ENCODE data around the gene SLC6A19. TPM values are rescaled to one million over a fixed set of nuclear protein-coding genes. Genes with fewer than 3 reads are reported as not detected.

SLC6A19 gene
- total and polyA plus RNA-seq, 4 donors = 0.17 to 4.9 (median 0.91) TPM

- TF ChIP-seq HNF4A (conservative IDR thresholded peaks at IDR 0.05) (no peak), REST (IDR thresholded peaks at IDR 0.05) (no peak), SP1 (IDR thresholded peaks at IDR 0.05) (no peak), YY1 (IDR thresholded peaks at IDR 0.05) (no peak), MAX (IDR thresholded peaks at IDR 0.05) (no peak), EGR1 (IDR thresholded peaks at IDR 0.05; ENCODE audit: low read depth in 2 of 2) (no peak), RXRA (IDR thresholded peaks at IDR 0.05) (no peak)
These were observed 8.1 kb downstream of the SLC6A19 start (continued) for GRCh38 chr5:1209489-1209852.

- Histone ChIP-seq H3K9me3 (ENCODE audit: control insufficient read depth in 4 of 4, low read length in 3 of 4) (no peaks in the 10 kb centered on the region), H3K36me3 (ENCODE audit: control insufficient read depth in 4 of 4, insufficient read depth in 3 of 4, low read depth in 1 of 4, low read length in 3 of 4) (no peaks in the 10 kb centered on the region), H3K4me3 (ENCODE audit: low read depth in 1 of 3, low read length in 3 of 3) (no peak overlapping the region), H3K27me3 (ENCODE audit: control insufficient read depth in 4 of 4, insufficient read depth in 4 of 4, low read length in 3 of 4) (no peaks in the 10 kb centered on the region), H3K27ac (ENCODE audit: low read depth in 1 of 2, low read length in 2 of 2) (no peak overlapping the region), H3K9ac (ENCODE audit: low read depth in 1 of 2, low read length in 2 of 2) (no peak overlapping the region), H3K4me1 (ENCODE audit: control insufficient read depth in 4 of 4, insufficient read depth in 4 of 4, low read length in 3 of 4) (peaks cover 0 to under 1% (median 0%) of the 10 kb centered on the region in 4 donors)
- 80% methylated on average over 21 of the region's 21 CpGs for WGBS
- DNase-seq (ENCODE audit: low spot score) = no peak
- no peak for TF ChIP-seq EGR1 (IDR thresholded peaks at IDR 0.05; ENCODE audit: low read depth in 2 of 2)
- TF ChIP-seq GABPA (IDR thresholded peaks at IDR 0.05 in 1 of 2, conservative IDR thresholded peaks at IDR 0.05 in 1 of 2) = no peak
- TF ChIP-seq ZBTB33 (IDR thresholded peaks at IDR 0.05) = no peak
- TF ChIP-seq FOXA2 (IDR thresholded peaks at IDR 0.05) = no peak
- no peak for TF ChIP-seq REST (IDR thresholded peaks at IDR 0.05)
- no peak for TF ChIP-seq YY1 (IDR thresholded peaks at IDR 0.05)
- TF ChIP-seq TAF1 (conservative IDR thresholded peaks at IDR 0.05) = no peak
- no peak for TF ChIP-seq MAX (IDR thresholded peaks at IDR 0.05)
- no peak for TF ChIP-seq ATF3 (IDR thresholded peaks at IDR 0.05)
- no peak for TF ChIP-seq CTCF (IDR thresholded peaks at IDR 0.05; ENCODE audit: low read depth, low read length, missing input control)
- no peak for TF ChIP-seq NR2F2 (IDR thresholded peaks at IDR 0.05)
- no peak for TF ChIP-seq JUND (IDR thresholded peaks at IDR 0.05)
- TF ChIP-seq HNF4A (conservative IDR thresholded peaks at IDR 0.05) = no peak
- TF ChIP-seq RAD21 (IDR thresholded peaks at IDR 0.05) = no peak
- no peak for TF ChIP-seq RXRA (IDR thresholded peaks at IDR 0.05)
- no peak for TF ChIP-seq HNF4G (IDR thresholded peaks at IDR 0.05)
- TF ChIP-seq SP1 (IDR thresholded peaks at IDR 0.05) = no peak
These were observed 8.7 kb downstream of the SLC6A19 start for GRCh38 chr5:1209896-1210776.
